ENCODE measurements around the gene SVIL.
"Not testable (repeated sequence)": the region's sequence is repeated elsewhere in the genome, so short reads cannot be mapped to it uniquely, and the experiment has no call there.

Gene SVIL

GRCh38 chr10:29600067-29600466, 34.7 kb downstream of the SVIL start:
- Histone ChIP-seq H3K9me3 (ENCODE audit: control insufficient read depth, insufficient read depth, low read depth, low read length) (no peaks in the 10 kb centered on the region), H3K27ac (ENCODE audit: low read depth, low read length) (no peak overlapping the region), H3K4me1 (ENCODE audit: control insufficient read depth, insufficient read depth, low read length) (0 out of 2 replicates have a peak, but pooled peaks cover 5% of the 10 kb centered on the region), H3K36me3 (ENCODE audit: control insufficient read depth, insufficient read depth, low read length) (no peaks in the 10 kb centered on the region), H3K27me3 (ENCODE audit: control insufficient read depth, insufficient read depth, low read length) (no peaks in the 10 kb centered on the region), H3K9ac (ENCODE audit: low read length) (no peak overlapping the region), H3K4me3 (ENCODE audit: low read depth, low read length) (no peak overlapping the region)

GRCh38 chr10:29598851-29599311, 35.9 kb downstream of the SVIL start:
- H3K9ac ChIP-seq (ENCODE audit: low read length) = no peak overlapping the region
- H3K4me3 ChIP-seq (ENCODE audit: low read depth, low read length) = no peak overlapping the region
- no peaks in the 10 kb centered on the region for H3K36me3 ChIP-seq (ENCODE audit: control insufficient read depth, insufficient read depth, low read length)
- no peaks in the 10 kb centered on the region for H3K27me3 ChIP-seq (ENCODE audit: control insufficient read depth, insufficient read depth, low read length)
- 0 out of 2 replicates have a peak, but pooled peaks cover 5% of the 10 kb centered on the region for H3K4me1 ChIP-seq (ENCODE audit: control insufficient read depth, insufficient read depth, low read length)
- H3K27ac ChIP-seq (ENCODE audit: low read depth, low read length) = no peak overlapping the region
- no peaks in the 10 kb centered on the region for H3K9me3 ChIP-seq (ENCODE audit: control insufficient read depth, insufficient read depth, low read depth, low read length)

GRCh38 chr10:29596826-29597225, 37.9 kb downstream of the SVIL start:
- Histone ChIP-seq H3K27me3 (ENCODE audit: control insufficient read depth, insufficient read depth, low read length) (no peaks in the 10 kb centered on the region), H3K9ac (ENCODE audit: low read length) (no peak overlapping the region), H3K4me3 (ENCODE audit: low read depth, low read length) (no peak overlapping the region)

GRCh38 chr10:29596356-29596755, 38.4 kb downstream of the SVIL start:
- Histone ChIP-seq H3K27ac (ENCODE audit: low read depth, low read length) (no peak overlapping the region), H3K4me3 (ENCODE audit: low read depth, low read length) (no peak overlapping the region), H3K36me3 (ENCODE audit: control insufficient read depth, insufficient read depth, low read length) (no peaks in the 10 kb centered on the region), H3K4me1 (ENCODE audit: control insufficient read depth, insufficient read depth, low read length) (0 out of 2 replicates have a peak, but pooled peaks cover under 1% of the 10 kb centered on the region), H3K27me3 (ENCODE audit: control insufficient read depth, insufficient read depth, low read length) (no peaks in the 10 kb centered on the region), H3K9me3 (ENCODE audit: control insufficient read depth, insufficient read depth, low read depth, low read length) (no peaks in the 10 kb centered on the region), H3K9ac (ENCODE audit: low read length) (no peak overlapping the region)

More at GRCh38 chr10:29596826-29597225, 37.9 kb downstream of the SVIL start:
- Histone ChIP-seq H3K9me3 (ENCODE audit: control insufficient read depth, insufficient read depth, low read depth, low read length) (no peaks in the 10 kb centered on the region), H3K4me1 (ENCODE audit: control insufficient read depth, insufficient read depth, low read length) (0 out of 2 replicates have a peak, but pooled peaks cover 5% of the 10 kb centered on the region), H3K36me3 (ENCODE audit: control insufficient read depth, insufficient read depth, low read length) (no peaks in the 10 kb centered on the region), H3K27ac (ENCODE audit: low read depth, low read length) (no peak overlapping the region)

- Histone ChIP-seq H3K9ac (ENCODE audit: low read length) (no peak overlapping the region), H3K27me3 (ENCODE audit: control insufficient read depth, insufficient read depth, low read length) (no peaks in the 10 kb centered on the region), H3K4me3 (ENCODE audit: low read depth, low read length) (no peak overlapping the region), H3K4me1 (ENCODE audit: control insufficient read depth, insufficient read depth, low read length) (no peaks in the 10 kb centered on the region), H3K36me3 (ENCODE audit: control insufficient read depth, insufficient read depth, low read length) (no peaks in the 10 kb centered on the region), H3K27ac (ENCODE audit: low read depth, low read length) (no peak overlapping the region), H3K9me3 (ENCODE audit: control insufficient read depth, insufficient read depth, low read depth, low read length) (no peaks in the 10 kb centered on the region)
These were observed 39.0 kb downstream of the SVIL start for GRCh38 chr10:29595636-29596225.

- H3K9ac ChIP-seq (ENCODE audit: low read length) = no peak overlapping the region
- H3K36me3 ChIP-seq (ENCODE audit: control insufficient read depth, insufficient read depth, low read length) = no peaks in the 10 kb centered on the region
- peaks cover 5% of the 10 kb centered on the region for H3K4me1 ChIP-seq (ENCODE audit: control insufficient read depth, insufficient read depth, low read length)
- no peak overlapping the region for H3K27ac ChIP-seq (ENCODE audit: low read depth, low read length)
- H3K9me3 ChIP-seq (ENCODE audit: control insufficient read depth, insufficient read depth, low read depth, low read length) = no peaks in the 10 kb centered on the region
- no peaks in the 10 kb centered on the region for H3K27me3 ChIP-seq (ENCODE audit: control insufficient read depth, insufficient read depth, low read length)
- no peak overlapping the region for H3K4me3 ChIP-seq (ENCODE audit: low read depth, low read length)
These were observed 39.6 kb downstream of the SVIL start for GRCh38 chr10:29595146-29595545.

- H3K9me3 ChIP-seq (ENCODE audit: control insufficient read depth, insufficient read depth, low read depth, low read length) = no peaks in the 10 kb centered on the region
- H3K27ac ChIP-seq (ENCODE audit: low read depth, low read length) = no peak overlapping the region
- peaks cover 32% of the 10 kb centered on the region for H3K4me1 ChIP-seq (ENCODE audit: control insufficient read depth, insufficient read depth, low read length)
- H3K27me3 ChIP-seq (ENCODE audit: control insufficient read depth, insufficient read depth, low read length) = no peaks in the 10 kb centered on the region
- no peaks in the 10 kb centered on the region for H3K36me3 ChIP-seq (ENCODE audit: control insufficient read depth, insufficient read depth, low read length)
- H3K9ac ChIP-seq (ENCODE audit: low read length) = no peak overlapping the region
- H3K4me3 ChIP-seq (ENCODE audit: low read depth, low read length) = no peak overlapping the region
These were observed 43.2 kb downstream of the SVIL start for GRCh38 chr10:29591651-29591968.

GRCh38 chr10:29590915-29591650, 43.7 kb downstream of the SVIL start:
- peaks cover 32% of the 10 kb centered on the region for H3K4me1 ChIP-seq (ENCODE audit: control insufficient read depth, insufficient read depth, low read length)
- H3K9ac ChIP-seq (ENCODE audit: low read length) = no peak overlapping the region
- no peaks in the 10 kb centered on the region for H3K9me3 ChIP-seq (ENCODE audit: control insufficient read depth, insufficient read depth, low read depth, low read length)
- H3K4me3 ChIP-seq (ENCODE audit: low read depth, low read length) = no peak overlapping the region
- H3K27ac ChIP-seq (ENCODE audit: low read depth, low read length) = no peak overlapping the region
- H3K27me3 ChIP-seq (ENCODE audit: control insufficient read depth, insufficient read depth, low read length) = no peaks in the 10 kb centered on the region
- H3K36me3 ChIP-seq (ENCODE audit: control insufficient read depth, insufficient read depth, low read length) = no peaks in the 10 kb centered on the region

GRCh38 chr10:29588629-29589421, 45.9 kb downstream of the SVIL start:
- no peaks in the 10 kb centered on the region for H3K36me3 ChIP-seq (ENCODE audit: control insufficient read depth, insufficient read depth, low read length)
- no peak overlapping the region for H3K4me3 ChIP-seq (ENCODE audit: low read depth, low read length)
- H3K27ac ChIP-seq (ENCODE audit: low read depth, low read length) = peak overlapping the region; percentile 51; the same call in 1 of the 2 replicates
- no peaks in the 10 kb centered on the region for H3K9me3 ChIP-seq (ENCODE audit: control insufficient read depth, insufficient read depth, low read depth, low read length)
- H3K4me1 ChIP-seq (ENCODE audit: control insufficient read depth, insufficient read depth, low read length) = peaks cover 38% of the 10 kb centered on the region
- no peaks in the 10 kb centered on the region for H3K27me3 ChIP-seq (ENCODE audit: control insufficient read depth, insufficient read depth, low read length)
- H3K9ac ChIP-seq (ENCODE audit: low read length) = peak overlapping the region; percentile 42

GRCh38 chr10:29587750-29588628, 46.8 kb downstream of the SVIL start:
- not testable (repeated sequence) for H3K9me3 ChIP-seq (ENCODE audit: control insufficient read depth, insufficient read depth, low read depth, low read length); H3K4me3 ChIP-seq (ENCODE audit: low read depth, low read length); H3K9ac ChIP-seq (ENCODE audit: low read length); H3K36me3 ChIP-seq (ENCODE audit: control insufficient read depth, insufficient read depth, low read length); H3K27me3 ChIP-seq (ENCODE audit: control insufficient read depth, insufficient read depth, low read length)
- H3K4me1 ChIP-seq (ENCODE audit: control insufficient read depth, insufficient read depth, low read length) = peaks cover 38% of the 10 kb centered on the region
- peak overlapping the region; percentile 51; the same call in 1 of the 2 replicates for H3K27ac ChIP-seq (ENCODE audit: low read depth, low read length)

All from HUES6 (cell line).